ENCODE data around the gene PTPRC.
A peak's percentile ranks its signal among the peaks of the same experiment; 100 is the strongest.

The PTPRC gene

DNA sequence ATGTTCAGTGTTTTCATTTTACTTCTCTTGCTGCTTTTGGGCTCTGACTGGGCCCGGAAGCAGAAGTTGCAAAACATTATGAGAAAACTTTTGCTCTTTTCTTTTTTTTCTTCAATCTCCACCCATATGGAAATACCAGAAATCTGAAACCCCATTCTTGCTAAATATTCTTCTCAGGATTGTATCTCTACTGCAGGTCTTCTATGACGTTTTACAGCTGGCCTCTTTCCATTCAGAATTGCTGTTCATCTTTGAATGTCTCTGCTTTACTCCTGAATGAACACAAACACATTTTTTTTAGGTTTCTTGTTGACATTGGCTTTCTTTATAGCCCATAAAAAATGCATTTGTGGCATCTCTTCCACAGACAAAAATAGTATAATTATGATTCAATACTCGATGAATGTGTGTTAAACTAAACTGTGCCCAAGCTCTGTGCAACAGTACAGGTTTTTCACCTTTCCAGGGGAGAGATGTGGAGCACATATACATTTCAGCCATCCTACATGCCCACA is 18.8 kb downstream of the PTPRC start:
- H3K4me3 ChIP-seq (ENCODE audit: control insufficient read depth, low read depth, low read length): no peak overlapping the region
- TF ChIP-seq, protein P1, sequence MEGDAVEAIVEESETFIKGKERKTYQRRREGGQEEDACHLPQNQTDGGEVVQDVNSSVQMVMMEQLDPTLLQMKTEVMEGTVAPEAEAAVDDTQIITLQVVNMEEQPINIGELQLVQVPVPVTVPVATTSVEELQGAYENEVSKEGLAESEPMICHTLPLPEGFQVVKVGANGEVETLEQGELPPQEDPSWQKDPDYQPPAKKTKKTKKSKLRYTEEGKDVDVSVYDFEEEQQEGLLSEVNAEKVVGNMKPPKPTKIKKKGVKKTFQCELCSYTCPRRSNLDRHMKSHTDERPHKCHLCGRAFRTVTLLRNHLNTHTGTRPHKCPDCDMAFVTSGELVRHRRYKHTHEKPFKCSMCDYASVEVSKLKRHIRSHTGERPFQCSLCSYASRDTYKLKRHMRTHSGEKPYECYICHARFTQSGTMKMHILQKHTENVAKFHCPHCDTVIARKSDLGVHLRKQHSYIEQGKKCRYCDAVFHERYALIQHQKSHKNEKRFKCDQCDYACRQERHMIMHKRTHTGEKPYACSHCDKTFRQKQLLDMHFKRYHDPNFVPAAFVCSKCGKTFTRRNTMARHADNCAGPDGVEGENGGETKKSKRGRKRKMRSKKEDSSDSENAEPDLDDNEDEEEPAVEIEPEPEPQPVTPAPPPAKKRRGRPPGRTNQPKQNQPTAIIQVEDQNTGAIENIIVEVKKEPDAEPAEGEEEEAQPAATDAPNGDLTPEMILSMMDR (conservative IDR thresholded peaks at IDR 0.05; ENCODE audit: control insufficient read depth, insufficient read depth, low read depth, low read length): no peak
- DNase-seq (ENCODE audit: low read depth): peak; percentile 94

DNA sequence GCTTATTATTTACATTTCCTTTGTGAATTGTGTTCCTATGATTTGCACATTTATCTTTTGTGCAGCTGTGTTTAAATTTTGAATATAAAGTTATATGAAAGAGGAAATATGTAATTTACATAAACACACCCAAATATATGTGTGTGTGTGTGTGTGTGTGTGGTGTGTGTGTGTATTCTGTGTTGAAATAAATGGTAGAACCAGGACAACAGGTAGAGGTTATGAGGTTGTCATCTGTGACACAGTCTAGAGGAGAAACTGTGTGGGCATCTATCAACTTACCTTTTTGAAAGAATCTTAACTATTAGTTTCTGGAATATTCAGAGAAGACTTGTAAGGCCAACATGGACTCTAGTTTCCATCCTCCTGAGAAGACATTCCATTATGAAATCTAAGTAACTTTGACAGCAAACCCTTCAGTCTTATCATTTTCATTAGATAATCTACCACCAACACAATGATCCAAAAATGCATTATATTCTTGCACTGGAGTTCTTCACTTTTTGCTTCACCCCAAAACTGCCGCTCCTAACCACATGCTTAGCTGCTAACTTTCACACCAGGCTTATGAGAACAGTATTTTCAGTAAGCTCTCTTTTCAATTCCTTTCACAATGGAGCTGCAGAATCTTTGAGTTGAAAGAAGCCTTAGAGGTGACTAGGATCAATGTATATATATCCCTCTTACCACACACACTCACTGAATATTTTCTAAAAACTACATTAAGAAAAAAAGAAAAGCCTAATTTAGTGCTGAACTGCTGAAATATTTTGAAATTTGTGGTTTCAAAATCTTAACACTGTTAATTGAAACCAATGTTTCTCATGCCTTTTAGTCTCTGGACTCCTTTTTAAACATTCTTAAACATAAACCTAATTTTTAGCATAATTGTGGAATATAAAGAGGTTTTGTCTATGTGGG is 21.8 kb downstream of the PTPRC start:
- DNase-seq (ENCODE audit: low read depth): no peak
- TF ChIP-seq, protein P1 (conservative IDR thresholded peaks at IDR 0.05; ENCODE audit: control insufficient read depth, insufficient read depth, low read depth, low read length): no peak
- no peak overlapping the region for H3K4me3 ChIP-seq (ENCODE audit: control insufficient read depth, low read depth, low read length)

DNA sequence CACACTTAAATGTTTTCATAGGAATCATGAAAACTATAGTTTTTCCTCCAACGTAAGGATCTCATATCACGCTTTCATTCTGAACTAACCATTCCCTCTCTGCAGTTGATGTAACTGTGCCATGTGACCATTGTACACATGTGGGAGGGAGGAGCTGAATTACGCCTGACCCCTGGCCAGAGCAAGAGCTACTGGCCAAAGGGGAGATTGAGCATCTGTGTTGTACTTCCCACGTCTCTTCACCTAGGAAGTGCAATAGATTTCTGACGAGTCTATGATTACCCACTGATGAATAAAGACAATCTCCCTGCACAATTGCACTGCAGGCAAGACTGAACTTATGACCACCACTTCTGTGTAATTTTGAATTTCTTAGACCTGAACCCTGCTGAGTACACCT is 24.0 kb downstream of the PTPRC start:
- DNase-seq (ENCODE audit: low read depth): no peak
- TF ChIP-seq, protein P1 (conservative IDR thresholded peaks at IDR 0.05; ENCODE audit: control insufficient read depth, insufficient read depth, low read depth, low read length): no peak
- H3K4me3 ChIP-seq (ENCODE audit: control insufficient read depth, low read depth, low read length): no peak overlapping the region

DNA sequence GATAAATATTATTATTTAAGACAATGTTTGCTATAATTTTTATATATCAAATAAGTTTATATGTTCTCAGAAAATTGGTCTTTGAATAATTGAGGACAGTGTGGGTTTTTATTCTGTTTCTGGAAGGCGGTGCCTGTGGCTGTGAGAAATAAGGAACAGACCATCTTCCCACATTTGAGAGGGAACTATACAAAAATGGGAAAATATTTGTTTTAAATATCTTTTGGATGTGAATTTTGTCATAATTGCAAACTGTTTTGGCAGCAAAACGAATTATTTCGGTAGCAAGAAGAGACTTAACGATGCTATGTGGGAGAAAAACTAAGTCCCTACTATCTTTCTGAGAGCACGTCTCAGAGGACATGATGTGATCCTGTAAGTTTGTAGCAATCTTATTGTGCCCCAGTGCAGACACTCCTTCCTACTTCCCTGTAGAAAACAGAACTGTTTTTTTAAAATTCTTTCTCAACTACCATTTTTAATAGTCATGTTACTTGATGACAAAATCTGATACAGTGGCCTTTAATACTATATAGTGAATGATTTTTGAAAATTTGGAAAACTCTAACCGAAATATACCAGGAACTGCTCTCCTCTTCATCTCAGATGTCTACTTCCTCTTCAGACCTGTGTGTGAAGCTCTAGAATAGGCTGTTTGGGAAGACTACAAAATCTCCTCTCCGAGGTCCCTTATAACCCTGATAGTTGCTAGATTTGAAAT is 25.4 kb downstream of the PTPRC start:
- TF ChIP-seq, protein P1 (conservative IDR thresholded peaks at IDR 0.05; ENCODE audit: control insufficient read depth, insufficient read depth, low read depth, low read length): no peak
- H3K4me3 ChIP-seq (ENCODE audit: control insufficient read depth, low read depth, low read length): no peak overlapping the region
- no peak for DNase-seq (ENCODE audit: low read depth)

DNA sequence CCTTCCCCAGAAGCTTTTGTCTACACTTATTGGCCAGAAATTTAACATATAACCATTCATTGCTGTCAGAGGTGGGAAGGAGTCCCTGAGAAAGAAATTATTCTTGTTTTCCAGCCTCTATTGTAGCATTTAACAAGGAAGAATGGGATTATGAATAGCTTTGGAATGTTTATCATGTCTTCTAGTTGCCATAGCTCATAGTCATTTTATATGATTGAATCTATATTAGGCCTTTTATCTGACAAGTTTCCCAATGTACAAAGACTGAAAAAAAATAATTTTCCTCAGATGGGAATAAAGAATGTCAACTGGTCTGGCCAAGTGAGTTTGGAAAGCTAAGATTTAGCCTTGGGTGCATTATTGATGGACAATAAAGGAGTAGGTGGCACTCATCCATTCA is 28.3 kb downstream of the PTPRC start:
- TF ChIP-seq, protein P1 (conservative IDR thresholded peaks at IDR 0.05; ENCODE audit: control insufficient read depth, insufficient read depth, low read depth, low read length): no peak

DNA sequence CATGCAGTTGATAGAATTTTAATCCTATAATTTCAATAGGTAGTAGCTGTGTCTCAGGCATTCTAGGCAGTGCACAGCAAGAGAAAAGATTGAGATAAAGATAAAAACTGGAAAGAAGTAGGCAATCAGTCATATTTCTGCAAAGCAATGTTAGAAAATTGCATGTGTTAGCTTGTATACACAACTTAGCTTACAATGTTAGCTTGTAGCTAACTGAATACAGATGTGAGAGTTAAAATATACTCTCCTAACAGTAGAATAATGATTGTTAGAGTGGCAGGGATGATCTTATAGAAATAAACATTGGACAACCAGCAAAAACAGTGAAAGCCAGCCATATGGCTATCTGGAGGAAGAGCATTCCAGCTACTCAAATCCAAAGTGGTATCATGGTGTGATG is 29.0 kb downstream of the PTPRC start:
- DNase-seq (ENCODE audit: low read depth): peak; percentile 21
- TF ChIP-seq, protein P1 (conservative IDR thresholded peaks at IDR 0.05; ENCODE audit: control insufficient read depth, insufficient read depth, low read depth, low read length): no peak
- H3K4me3 ChIP-seq (ENCODE audit: control insufficient read depth, low read depth, low read length): no peak overlapping the region

More for the DNA sequence above, 28.3 kb downstream of the PTPRC start:
- no peak overlapping the region for H3K4me3 ChIP-seq (ENCODE audit: control insufficient read depth, low read depth, low read length)
- no peak for DNase-seq (ENCODE audit: low read depth)
